A673 (cell line): ENCODE results near the gene SMPX. TPM values are rescaled to one million over a fixed set of nuclear protein-coding genes. Genes with fewer than 3 reads are reported as not detected.

Source experiments
- BruUV-seq: library from RNA; stranded (reverse); fragments of 400-500 nt; replicated peaks from 2 replicates; lab custom pipeline; 2021; lab: Mats Ljungman, UMichigan
- CTCF ChIA-PET: fragments of 300-600 bp; sonication (Branson Sonifier 250); formaldehyde crosslinking; loops from one replicate; lab custom pipeline; 2022; ENCODE audit warnings: antibody characterized with exemption; lab: Charles Lee
- POLR2A ChIA-PET: fragments of 300-600 bp; sonication (Branson Sonifier 250); formaldehyde crosslinking; loops from one replicate; lab custom pipeline; 2022; ENCODE audit warnings: antibody characterized with exemption; ENCODE audit not compliant: low non-redundant PET; lab: Charles Lee
- DNase-seq: peaks from one replicate; pipeline ENCODE4 v3.0.0-alpha.2; 2015; ENCODE audit warnings: low spot score
- H3K27ac ChIP-seq: fragments of 200-600 bp; sonication (generic); 2 replicates; pipeline ENCODE4 v1.5.1; 2016; ENCODE audit warnings: mixed run types, low read depth, mild to moderate bottlenecking, mixed read lengths, antibody characterized with exemption, low read length; ENCODE audit not compliant: poor library complexity, severe bottlenecking
- H3K27me3 ChIP-seq: fragments of 200-600 bp; sonication (generic); replicated peaks from 2 replicates; pipeline ENCODE4 v1.6.1; 2017; ENCODE audit warnings: mixed run types, low read depth, mild to moderate bottlenecking, mixed read lengths, antibody characterized with exemption, low read length; ENCODE audit not compliant: insufficient read depth, poor library complexity
- H3K36me3 ChIP-seq: fragments of 200-600 bp; sonication (generic); 2 replicates; pipeline ENCODE4 v1.6.1; 2016; ENCODE audit warnings: mixed run types, mild to moderate bottlenecking, mixed read lengths, antibody characterized with exemption, low read length; ENCODE audit not compliant: insufficient read depth, poor library complexity, severe bottlenecking
- H3K4me1 ChIP-seq: fragments of 200-600 bp; sonication (generic); 2 replicates; pipeline ENCODE4 v1.6.1; 2017; ENCODE audit warnings: mixed run types, mild to moderate bottlenecking, mixed read lengths, antibody characterized with exemption, low read length; ENCODE audit not compliant: insufficient read depth, poor library complexity, severe bottlenecking
- H3K4me3 ChIP-seq: fragments of 200-600 bp; sonication (generic); 2 replicates; pipeline ENCODE4 v1.5.1; 2016; ENCODE audit warnings: low read depth, mixed run types, mild to moderate bottlenecking, mixed read lengths, low read length; ENCODE audit not compliant: poor library complexity, severe bottlenecking
- H3K9me3 ChIP-seq: fragments of 200-600 bp; sonication (generic); 2 replicates; pipeline ENCODE4 v1.6.1; 2016; ENCODE audit warnings: mixed run types, low read depth, mild to moderate bottlenecking, mixed read lengths, antibody characterized with exemption, low read length; ENCODE audit not compliant: poor library complexity, severe bottlenecking
- CTCF ChIP-seq: fragments of 300-800, 200-600 bp; sonication (generic); conservative IDR thresholded peaks from 2 replicates; pipeline ENCODE4 v1.5.1; 2017; ENCODE audit warnings: low read depth, mild to moderate bottlenecking, antibody characterized with exemption, low read length, moderate library complexity, mixed read lengths
- EZH2 ChIP-seq: fragments of 200-600 bp; sonication (generic); IDR thresholded peaks from 2 replicates; pipeline ENCODE4 v1.6.1; 2017; ENCODE audit warnings: borderline replicate concordance, low read depth, mild to moderate bottlenecking, mixed read lengths, antibody characterized with exemption, low read length; ENCODE audit not compliant: poor library complexity, severe bottlenecking
- intact Hi-C: fragments of 100-400 bp; cut with micrococcal nuclease; formaldehyde crosslinking; loops from one replicate; pipeline ENCODE4 v1.10.0; 2022; ENCODE audit not compliant: unreplicated experiment
- total RNA-seq: library from RNA; stranded (reverse); gene quantifications from 2 replicates; pipeline ENCODE4 v1.2.3, GENCODE V29; 2021

SMPX gene
- total RNA-seq, 1 experiment from 2014 or later, result not detected

GRCh38 chrX:21699136-21699535 is 58.8 kb downstream of the SMPX start:
- ChIA-PET CTCF (interaction anchor here (0.6 kb wide), 1 partner anchor 437 kb away, joined by 3 read pairs; no protein-coding TSS in a partner anchor), POLR2A (no interaction called here)
- intact Hi-C loops, result no loop called here
- H3K9me3 ChIP-seq, result no peaks in the 10 kb centered on the region
- no peaks in the 10 kb centered on the region for H3K4me1 ChIP-seq
- BruUV-seq, result no TSS peak
- no peaks in the 10 kb centered on the region for H3K27me3 ChIP-seq
- no peak for DNase-seq
- no peak overlapping the region for H3K4me3 ChIP-seq
- TF ChIP-seq EZH2 (no peak), CTCF (no peak)
- H3K36me3 ChIP-seq, result no peaks in the 10 kb centered on the region
- H3K27ac ChIP-seq, result no peak overlapping the region

GRCh38 chrX:21698272-21698671 is 59.6 kb downstream of the SMPX start:
- DNase-seq, result no peak
- intact Hi-C loops, result no loop called here
- Histone ChIP-seq H3K27ac (no peak overlapping the region), H3K9me3 (no peaks in the 10 kb centered on the region), H3K27me3 (no peaks in the 10 kb centered on the region), H3K36me3 (no peaks in the 10 kb centered on the region), H3K4me3 (no peak overlapping the region), H3K4me1 (no peaks in the 10 kb centered on the region)
- POLR2A ChIA-PET, result no interaction called here
- no TSS peak for BruUV-seq
- TF ChIP-seq EZH2, result no peak
- TF ChIP-seq CTCF, result no peak
- CTCF ChIA-PET, result no interaction called here

- intact Hi-C loops, result no loop called here
- H3K36me3 ChIP-seq, result no peaks in the 10 kb centered on the region
- no peak overlapping the region for H3K27ac ChIP-seq
- no peak for TF ChIP-seq EZH2
- TF ChIP-seq CTCF, result no peak
- BruUV-seq, result no TSS peak
- no peaks in the 10 kb centered on the region for H3K9me3 ChIP-seq
- DNase-seq, result no peak
- H3K4me1 ChIP-seq, result no peaks in the 10 kb centered on the region
- CTCF ChIA-PET, result no interaction called here
- H3K27me3 ChIP-seq, result no peaks in the 10 kb centered on the region
- H3K4me3 ChIP-seq, result no peak overlapping the region
- POLR2A ChIA-PET, result no interaction called here
Observed at GRCh38 chrX:21691512-21692018, 66.4 kb downstream of the SMPX start.
